ENCODE measurements around the gene PFDN1. TPM values are rescaled to one million over a fixed set of nuclear protein-coding genes. Genes with fewer than 3 reads are reported as not detected.
A peak's percentile ranks its signal among the peaks of the same experiment; 100 is the strongest.

The PFDN1 gene
- total and polyA plus RNA-seq, 5 experiments from 2014 or later = 24.8 to 132 (median 120) TPM

GRCh38 chr5:140238756-140239155 lies 64.1 kb downstream of the PFDN1 start:
- H3K27ac Mint-ChIP-seq = peak overlapping the region in 1 of 10 donors; percentile 37

DNA sequence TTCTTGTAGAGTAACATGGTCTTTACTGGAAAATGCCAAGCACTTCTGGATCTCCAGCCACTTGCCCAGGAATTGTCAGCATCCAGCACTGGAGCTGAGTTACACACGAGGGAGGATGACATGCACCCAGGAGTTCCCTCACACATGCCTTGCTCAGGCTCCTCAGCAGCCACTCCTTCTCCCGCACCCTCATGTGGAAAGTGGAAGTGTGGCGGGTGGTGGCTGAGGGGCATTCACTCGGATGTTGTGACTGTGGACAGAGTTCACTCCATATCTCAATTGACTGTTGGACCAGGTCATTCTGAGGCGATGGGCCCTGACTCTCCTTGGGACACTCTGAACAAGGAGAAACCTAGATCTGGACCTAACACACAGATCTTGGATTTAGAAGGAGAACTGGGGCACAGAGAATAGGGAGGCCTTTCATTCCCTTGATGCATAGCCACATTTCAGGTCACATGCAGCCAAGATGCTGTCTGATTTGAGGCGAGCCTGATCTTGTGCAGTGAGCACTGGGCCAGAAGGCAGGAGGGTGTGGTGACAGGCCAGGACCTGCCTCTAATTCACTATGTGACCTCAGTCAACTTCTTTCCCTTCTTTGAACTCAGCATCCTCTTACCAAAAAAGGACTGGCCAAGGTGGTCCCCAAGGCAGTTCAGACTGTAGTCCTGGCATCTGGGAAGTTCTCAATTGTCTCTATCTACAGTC lies 65.9 kb downstream of the PFDN1 start:
- ATAC-seq (no peak), DNase-seq (no peak)
- Mint-ChIP-seq H3K27me3 (peaks cover 0 to 3% (median 0%) of the 10 kb centered on the region in 5 donors), H3K4me3 (no peak overlapping the region), H3K9me3 (no peaks in the 10 kb centered on the region), H3K36me3 (no peaks in the 10 kb centered on the region), H3K4me1 (peaks cover 0 to 2% (median under 1%) of the 10 kb centered on the region in 4 donors), H3K27ac (no peak overlapping the region)
- POLR2A ChIA-PET = no interaction called here

More at GRCh38 chr5:140238756-140239155, 64.1 kb downstream of the PFDN1 start:
- DNase-seq = no peak
- Mint-ChIP-seq H3K27me3 (peaks cover 0 to under 1% (median 0%) of the 10 kb centered on the region in 5 donors), H3K4me3 (no peak overlapping the region), H3K36me3 (no peaks in the 10 kb centered on the region), H3K9me3 (no peaks in the 10 kb centered on the region), H3K4me1 (peaks cover 0 to 1% (median 0%) of the 10 kb centered on the region in 4 donors)
- POLR2A ChIA-PET = no interaction called here
- no peak for ATAC-seq

- Mint-ChIP-seq H3K36me3 (no peaks in the 10 kb centered on the region), H3K27me3 (peaks cover 0 to 10% (median 1%) of the 10 kb centered on the region in 5 donors), H3K9me3 (no peaks in the 10 kb centered on the region), H3K27ac (no peak overlapping the region), H3K4me3 (no peak overlapping the region), H3K4me1 (peaks cover 0 to 2% (median under 1%) of the 10 kb centered on the region in 4 donors)
- no peak for ATAC-seq
- POLR2A ChIA-PET = no interaction called here
- DNase-seq = no peak
Measured at GRCh38 chr5:140235791-140236551, 66.9 kb downstream of the PFDN1 start.

GRCh38 chr5:140234377-140234989 lies 68.4 kb downstream of the PFDN1 start:
- Mint-ChIP-seq H3K27ac (no peak overlapping the region), H3K9me3 (no peaks in the 10 kb centered on the region)
- POLR2A ChIA-PET = no interaction called here

GRCh38 chr5:140232731-140233130 lies 70.2 kb downstream of the PFDN1 start:
- ATAC-seq (no peak), DNase-seq (no peak)
- Mint-ChIP-seq H3K27ac (no peak overlapping the region), H3K9me3 (no peaks in the 10 kb centered on the region), H3K4me3 (no peak overlapping the region), H3K36me3 (no peaks in the 10 kb centered on the region), H3K27me3 (peaks cover 0 to 10% (median 1%) of the 10 kb centered on the region in 5 donors), H3K4me1 (peaks cover 0 to 2% (median 0%) of the 10 kb centered on the region in 4 donors)
- POLR2A ChIA-PET = no interaction called here

More at GRCh38 chr5:140234377-140234989, 68.4 kb downstream of the PFDN1 start:
- H3K4me1 Mint-ChIP-seq = peaks cover 0 to 2% (median 0%) of the 10 kb centered on the region in 4 donors
- H3K4me3 Mint-ChIP-seq = no peak overlapping the region
- no peaks in the 10 kb centered on the region for H3K36me3 Mint-ChIP-seq
- H3K27me3 Mint-ChIP-seq = peaks cover 0 to 10% (median 1%) of the 10 kb centered on the region in 5 donors
- ATAC-seq (no peak), DNase-seq (no peak)

GRCh38 chr5:140230373-140230772 lies 72.5 kb downstream of the PFDN1 start:
- peaks cover 0 to 17% (median 3%) of the 10 kb centered on the region in 5 donors for H3K27me3 Mint-ChIP-seq
- no peak for ATAC-seq
- no peak overlapping the region for H3K27ac Mint-ChIP-seq
- H3K9me3 Mint-ChIP-seq = no peaks in the 10 kb centered on the region
- no peak overlapping the region for H3K4me3 Mint-ChIP-seq
- H3K4me1 Mint-ChIP-seq = peaks cover 0 to 2% (median 0%) of the 10 kb centered on the region in 4 donors
- no peaks in the 10 kb centered on the region for H3K36me3 Mint-ChIP-seq
- POLR2A ChIA-PET = no interaction called here
- DNase-seq = no peak

GRCh38 chr5:140228364-140228837 lies 74.5 kb downstream of the PFDN1 start:
- H3K36me3 Mint-ChIP-seq = no peaks in the 10 kb centered on the region
- H3K27ac Mint-ChIP-seq = no peak overlapping the region
- no peak for DNase-seq
- no peak for ATAC-seq
- POLR2A ChIA-PET = no interaction called here
- H3K4me1 Mint-ChIP-seq = no peaks in the 10 kb centered on the region
- no peaks in the 10 kb centered on the region for H3K9me3 Mint-ChIP-seq
- H3K4me3 Mint-ChIP-seq = no peak overlapping the region
- peaks cover 0 to 17% (median 1%) of the 10 kb centered on the region in 5 donors for H3K27me3 Mint-ChIP-seq

DNA sequence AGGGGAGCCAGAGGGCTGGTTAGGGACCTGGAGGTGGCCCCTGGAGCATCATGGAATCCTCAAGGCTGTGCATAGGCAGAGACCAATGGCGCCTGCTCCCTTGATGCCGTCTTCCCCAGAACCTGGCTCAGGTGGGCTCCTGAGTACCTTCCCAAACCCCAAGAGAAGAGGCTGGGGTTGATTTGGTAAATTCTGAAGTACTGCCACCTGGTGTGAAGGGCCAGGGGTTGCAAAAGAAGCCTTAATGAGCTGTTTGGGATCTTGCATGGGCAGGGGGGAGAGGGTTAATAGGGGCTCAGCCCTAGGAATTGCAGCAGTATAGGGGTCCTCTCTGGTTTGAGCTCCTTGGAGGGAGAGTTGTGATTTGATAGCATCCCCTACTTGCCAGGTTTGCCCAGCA lies 75.9 kb downstream of the PFDN1 start:
- Mint-ChIP-seq H3K27me3 (peaks cover 0 to 17% (median 1%) of the 10 kb centered on the region in 5 donors), H3K27ac (peak overlapping the region in 1 of 10 donors; percentile 2), H3K4me3 (no peak overlapping the region), H3K9me3 (no peaks in the 10 kb centered on the region), H3K36me3 (no peaks in the 10 kb centered on the region), H3K4me1 (no peaks in the 10 kb centered on the region)
- POLR2A ChIA-PET = no interaction called here
- DNase-seq = no peak
- ATAC-seq = no peak

- H3K4me1 Mint-ChIP-seq = peaks cover 0 to 2% (median under 1%) of the 10 kb centered on the region in 4 donors
- DNase-seq (no peak), ATAC-seq (no peak)
- peaks cover 0 to 17% (median 0%) of the 10 kb centered on the region in 5 donors for H3K27me3 Mint-ChIP-seq
- H3K9me3 Mint-ChIP-seq = no peaks in the 10 kb centered on the region
- H3K36me3 Mint-ChIP-seq = no peaks in the 10 kb centered on the region
- no peak overlapping the region for H3K27ac Mint-ChIP-seq
- no peak overlapping the region for H3K4me3 Mint-ChIP-seq
- POLR2A ChIA-PET = no interaction called here
Measured at GRCh38 chr5:140225396-140225795, 77.5 kb downstream of the PFDN1 start.

DNA sequence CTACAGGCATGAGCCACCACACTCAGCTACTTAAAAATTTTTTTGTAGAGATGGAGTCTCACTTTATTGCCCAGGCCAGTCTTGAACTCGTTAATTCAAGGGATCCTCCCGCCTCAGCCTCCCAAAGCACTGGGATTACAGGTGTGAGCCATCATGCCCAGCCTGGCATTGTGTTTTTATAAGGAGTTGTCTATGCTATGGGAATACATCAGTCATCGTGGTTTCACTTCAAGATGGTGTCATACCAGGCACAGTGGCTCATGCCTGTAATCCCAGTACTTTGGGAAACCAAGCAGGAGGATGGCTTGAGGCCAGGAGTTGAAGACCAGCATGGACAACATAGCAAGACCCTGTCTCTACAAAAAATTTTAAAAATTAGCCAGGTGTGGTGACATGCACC lies 78.2 kb downstream of the PFDN1 start:
- no peak for ATAC-seq
- POLR2A ChIA-PET = no interaction called here
- H3K27me3 Mint-ChIP-seq = peaks cover 0 to 17% (median 0%) of the 10 kb centered on the region in 5 donors
- H3K36me3 Mint-ChIP-seq = no peaks in the 10 kb centered on the region
- H3K4me1 Mint-ChIP-seq = peaks cover 0 to 5% (median 1%) of the 10 kb centered on the region in 4 donors
- H3K27ac Mint-ChIP-seq = no peak overlapping the region
- DNase-seq = no peak
- no peak overlapping the region for H3K4me3 Mint-ChIP-seq
- H3K9me3 Mint-ChIP-seq = no peaks in the 10 kb centered on the region

- no peaks in the 10 kb centered on the region for H3K36me3 Mint-ChIP-seq
- peaks cover 0 to 5% (median 1%) of the 10 kb centered on the region in 4 donors for H3K4me1 Mint-ChIP-seq
- ATAC-seq (no peak), DNase-seq (no peak)
- H3K9me3 Mint-ChIP-seq = no peaks in the 10 kb centered on the region
- H3K27ac Mint-ChIP-seq = no peak overlapping the region
- no peak overlapping the region for H3K4me3 Mint-ChIP-seq
- H3K27me3 Mint-ChIP-seq = peaks cover 0 to 17% (median 0%) of the 10 kb centered on the region in 5 donors
- POLR2A ChIA-PET = no interaction called here
Measured at GRCh38 chr5:140223567-140223966, 79.3 kb downstream of the PFDN1 start.

- DNase-seq (no peak), ATAC-seq (no peak)
- H3K27me3 Mint-ChIP-seq = peaks cover 0 to 17% (median 0%) of the 10 kb centered on the region in 5 donors
- no peak overlapping the region for H3K4me3 Mint-ChIP-seq
- H3K27ac Mint-ChIP-seq = no peak overlapping the region
- H3K9me3 Mint-ChIP-seq = no peaks in the 10 kb centered on the region
- POLR2A ChIA-PET = interaction anchor here (0.5 kb wide), 1 partner anchor 34 kb away, joined by 4 read pairs; no protein-coding TSS in a partner anchor
- H3K36me3 Mint-ChIP-seq = no peaks in the 10 kb centered on the region
- peaks cover 0 to 5% (median 1%) of the 10 kb centered on the region in 4 donors for H3K4me1 Mint-ChIP-seq
Measured at GRCh38 chr5:140222416-140222815, 80.5 kb downstream of the PFDN1 start.
